HG03097 (cell line): ENCODE measurements around the gene ACOX1.

ENCODE experiments used
- ATAC-seq: cut with Tn5 transposase; IDR thresholded peaks from one replicate; pipeline ENCODE4 v1.9.1; 2021; ENCODE audit not compliant: unreplicated experiment, low FRiP score

The ACOX1 gene

DNA sequence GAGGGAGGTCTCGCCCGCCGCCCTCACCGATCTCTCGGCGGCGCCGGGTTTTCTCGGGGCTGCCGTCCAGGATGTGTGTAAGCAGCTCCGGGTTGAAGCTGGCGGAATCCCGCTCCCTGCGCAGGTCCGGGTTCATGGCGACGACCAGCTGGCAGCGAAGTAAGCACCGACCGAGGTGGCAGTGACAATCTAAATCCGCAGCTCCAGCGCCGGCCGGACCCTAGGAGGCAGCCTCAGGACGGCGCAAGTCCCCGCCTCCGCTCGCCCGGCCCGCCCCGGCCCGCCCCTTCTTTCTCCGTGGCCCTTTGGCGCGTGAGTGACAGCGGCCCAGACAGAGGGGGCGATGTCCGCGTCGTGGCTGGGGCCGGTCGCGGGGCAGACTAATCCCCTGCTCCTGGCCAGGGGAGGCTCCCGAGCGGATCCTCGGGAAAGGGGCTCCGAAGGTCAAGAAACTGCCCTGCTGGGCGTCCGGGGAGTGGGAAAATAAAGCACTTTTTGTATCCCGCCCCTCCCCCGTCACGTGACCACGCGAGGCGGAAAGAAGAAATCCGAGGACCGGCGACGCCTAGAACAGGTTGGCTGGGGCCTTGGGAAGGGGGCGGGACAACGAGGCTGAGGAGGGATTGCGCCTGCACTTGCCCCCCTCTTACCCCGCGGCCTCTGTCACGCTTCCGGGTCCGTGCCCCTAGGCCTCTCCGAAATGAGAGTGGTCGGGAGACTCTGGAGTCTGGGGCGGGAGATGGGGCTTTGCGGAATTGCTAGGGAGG lies at the start of gene ACOX1, which contains the start of gene TEN1:
ACOX1 (minus strand) TSS at position 229 of the 767 bp plus-strand sequence; CDS start at position 136, 93 bp downstream.
TEN1 (plus strand) TSS at position 303 of the 767 bp plus-strand sequence. CDS start 6,953 bp downstream, outside the sequence.
- ATAC-seq, result peak; percentile 87

DNA sequence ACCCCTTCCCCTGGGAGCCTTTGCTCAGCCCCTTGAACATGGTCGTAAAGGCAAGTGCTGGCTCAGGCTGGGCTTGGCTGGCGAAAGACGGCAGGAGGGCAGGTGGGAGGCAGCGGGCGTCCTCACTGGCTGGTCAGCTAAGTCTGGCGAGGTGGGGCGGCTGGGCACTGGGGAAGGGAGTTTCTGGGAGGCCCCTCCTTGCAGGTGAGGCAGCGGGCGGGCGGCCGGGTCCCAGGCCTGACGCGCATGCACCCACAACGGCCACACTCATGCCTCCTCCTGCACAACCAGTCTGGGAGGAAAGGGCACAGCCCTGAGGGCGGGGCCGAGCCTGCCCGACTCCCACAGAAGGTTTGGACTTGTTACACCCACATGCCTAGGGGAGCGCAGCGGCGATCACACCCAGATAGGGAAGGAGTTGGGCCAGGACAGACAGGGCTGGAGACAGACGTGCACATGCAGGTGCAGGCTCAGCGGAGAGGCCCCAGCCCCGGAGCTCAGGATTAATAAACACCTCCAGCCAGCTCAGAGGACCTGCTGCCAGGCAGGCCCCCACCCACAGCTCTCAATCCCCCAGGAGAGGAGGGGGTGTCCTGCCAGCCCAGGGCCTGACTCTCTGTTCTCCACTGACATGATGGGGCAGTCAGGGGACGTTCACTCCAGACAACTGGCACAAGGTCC lies 48.3 kb upstream of the ACOX1 start, which contains the start of gene EVPL:
EVPL (minus strand) TSS at position 148 of the 681 bp plus-strand sequence; CDS start at position 40, 108 bp downstream.
- ATAC-seq, result no peak

DNA sequence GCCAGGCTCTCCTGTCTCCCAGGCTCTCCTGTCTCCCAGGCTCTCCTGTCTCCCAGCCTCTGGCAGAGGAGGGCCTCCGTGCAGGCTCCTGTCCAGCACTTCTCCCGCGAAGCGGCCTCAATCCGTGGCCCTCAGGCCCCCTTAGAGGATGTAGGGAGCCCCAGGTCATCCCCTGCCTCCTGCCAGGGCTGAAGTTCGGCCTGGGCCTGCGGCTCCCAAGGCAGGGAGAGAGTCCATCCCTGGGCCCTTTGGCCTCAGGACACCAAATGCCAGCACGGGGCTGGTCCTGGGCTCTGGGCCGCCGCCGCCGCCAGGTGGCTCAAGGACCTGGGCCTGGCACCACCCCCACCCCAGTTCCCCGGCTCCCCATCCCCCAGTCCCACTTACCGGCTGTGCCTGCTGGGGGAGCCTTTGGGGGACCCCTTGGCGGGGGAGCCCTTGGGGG lies 47.8 kb upstream of the ACOX1 start:
- no peak for ATAC-seq

DNA sequence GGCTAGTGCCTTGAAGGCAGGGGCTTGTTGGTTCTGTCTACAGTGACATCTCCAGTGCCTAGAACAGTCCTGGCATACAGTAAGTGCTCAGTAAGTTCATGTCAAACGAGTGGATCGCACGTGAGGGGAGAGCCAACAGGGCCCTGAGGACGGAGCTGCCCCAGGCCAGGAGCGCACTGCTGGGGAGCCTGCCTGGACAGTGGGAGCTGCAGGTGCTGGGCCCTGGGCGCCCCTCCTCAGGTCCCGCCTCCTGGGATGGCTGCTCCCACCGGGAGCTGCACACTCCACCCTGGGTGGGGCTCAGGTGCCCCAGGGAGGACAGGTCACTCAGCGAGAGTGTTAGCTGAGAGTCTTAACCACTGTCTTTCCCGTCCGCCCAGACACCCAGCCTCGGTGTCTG lies 46.3 kb upstream of the ACOX1 start:
- ATAC-seq, result no peak

DNA sequence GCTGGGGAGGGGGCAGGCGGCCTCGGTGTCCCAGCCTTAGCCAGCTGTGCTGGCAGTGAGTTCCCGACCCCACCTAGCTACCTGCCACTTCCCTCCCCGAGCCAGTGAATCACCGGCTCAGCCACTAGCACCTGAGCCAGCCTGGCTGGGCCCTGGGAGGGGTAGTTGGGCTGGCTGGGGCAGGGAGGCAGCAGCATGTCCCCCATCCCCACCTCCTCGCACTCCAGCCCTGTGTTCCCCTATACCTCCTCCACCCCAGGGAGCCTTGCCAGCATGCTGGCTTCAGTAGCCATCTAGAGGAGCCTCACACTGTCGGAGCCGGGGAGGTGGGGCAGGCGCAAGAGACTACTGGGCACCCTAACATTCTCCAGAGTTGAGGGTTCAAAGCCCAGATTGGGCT lies 45.4 kb upstream of the ACOX1 start:
- no peak for ATAC-seq

DNA sequence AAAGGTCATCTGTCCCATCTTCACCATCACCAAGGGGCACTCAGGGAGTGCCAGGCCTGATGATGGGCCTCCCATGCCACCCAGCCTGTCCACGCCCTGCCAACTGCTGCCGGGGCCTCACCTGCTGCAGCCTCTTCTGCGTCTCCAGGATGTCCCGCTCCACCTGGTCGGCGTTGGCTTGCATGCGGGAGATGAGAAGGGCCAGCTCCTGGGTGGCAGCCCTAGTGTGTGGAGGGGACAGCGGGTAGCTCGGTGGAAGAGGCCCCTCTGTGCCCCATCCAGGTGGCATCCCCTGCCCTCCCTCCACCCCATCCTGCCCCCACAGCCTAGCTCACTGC lies 44.9 kb upstream of the ACOX1 start:
- no peak for ATAC-seq

DNA sequence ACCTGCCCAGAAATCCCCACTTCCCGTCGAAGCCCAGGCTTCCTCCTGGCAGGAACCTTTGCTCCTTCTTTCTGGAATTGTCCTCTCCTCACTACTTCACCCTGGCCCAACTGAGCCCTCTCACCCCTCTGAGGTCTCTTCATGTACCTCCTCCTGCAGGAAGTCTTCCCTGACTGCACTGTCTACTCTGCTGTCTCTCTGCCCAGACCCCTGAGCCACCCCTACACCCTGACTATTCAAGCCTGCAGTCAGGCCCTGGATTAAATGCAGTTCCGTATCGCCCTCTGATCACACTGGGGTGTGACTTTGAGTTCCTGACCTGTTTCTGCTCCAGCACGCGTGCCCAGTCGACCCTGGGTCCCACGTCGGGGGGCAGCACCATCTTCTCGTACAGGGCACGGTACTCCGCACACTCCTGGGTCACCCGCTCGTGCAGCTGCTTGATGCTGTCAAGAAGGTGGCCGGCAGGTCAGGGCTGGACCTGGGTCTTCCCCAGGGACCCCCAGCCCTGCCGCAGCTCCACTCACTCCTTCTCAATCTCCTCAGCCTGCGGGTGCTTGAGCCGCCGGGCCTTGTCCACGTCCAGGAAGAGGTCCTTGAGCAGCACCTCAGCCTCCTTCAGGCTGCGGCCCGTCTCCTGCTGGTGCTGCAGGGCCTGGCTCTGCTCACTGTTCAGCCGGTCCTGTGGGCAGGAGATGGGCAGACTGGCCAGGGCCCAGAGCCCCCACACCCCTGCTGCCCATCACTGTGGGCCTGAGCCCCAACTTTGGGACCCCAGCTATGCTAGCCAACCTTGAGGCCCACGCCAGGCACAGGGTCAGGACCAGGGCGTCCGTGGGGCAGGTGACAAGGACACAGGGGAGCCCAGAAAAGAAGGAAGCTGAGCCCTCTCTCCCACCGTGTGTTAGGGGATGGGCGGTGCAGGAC lies 44.3 kb upstream of the ACOX1 start:
- no peak for ATAC-seq

DNA sequence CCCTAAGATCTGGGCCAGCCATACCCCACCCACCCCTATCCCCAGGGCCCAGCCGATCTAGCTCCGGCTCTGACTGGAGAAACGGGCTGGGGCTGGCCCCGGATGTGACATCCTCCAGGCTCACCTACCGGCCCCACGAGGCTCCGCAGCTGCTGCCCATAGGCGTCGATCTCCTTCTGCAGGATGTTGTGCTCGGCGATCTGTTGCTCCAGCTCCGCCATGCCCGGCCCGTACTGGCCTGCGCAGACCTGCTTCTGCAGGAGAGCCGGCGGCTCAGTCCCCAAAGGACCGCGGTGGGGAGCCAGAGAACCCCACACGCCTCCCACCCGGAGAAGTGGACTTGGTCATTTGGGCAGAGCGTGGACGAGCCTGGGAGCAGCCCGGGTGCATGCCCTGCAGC lies 43.3 kb upstream of the ACOX1 start:
- no peak for ATAC-seq

DNA sequence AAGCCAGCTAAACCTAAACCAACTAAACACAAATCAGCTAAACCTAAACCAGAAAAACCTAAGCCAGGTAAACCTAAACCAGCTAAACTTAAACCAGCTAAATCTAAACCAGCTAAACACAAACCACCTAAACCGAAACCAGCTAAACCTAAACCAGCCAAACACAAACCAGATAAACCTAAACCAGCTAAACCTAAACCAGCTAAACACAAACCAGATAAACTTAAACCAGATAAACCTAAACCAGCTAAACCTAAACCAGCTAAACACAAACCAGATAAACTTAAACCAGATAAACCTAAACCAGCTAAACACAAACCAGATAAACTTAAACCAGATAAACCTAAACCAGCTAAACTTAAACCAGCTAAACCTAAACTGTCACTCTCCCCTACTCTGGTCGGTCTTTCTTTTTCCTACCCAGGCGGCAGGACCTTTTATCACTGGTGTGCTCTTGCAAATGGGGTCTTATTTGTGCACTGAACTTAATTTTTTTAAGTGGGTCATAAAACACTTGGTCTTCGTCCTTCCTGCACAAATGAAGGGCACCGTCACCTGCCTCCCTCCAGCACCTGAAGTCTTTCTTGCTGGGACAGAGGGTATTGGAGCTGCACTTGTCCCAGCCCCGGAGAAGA lies 41.0 kb upstream of the ACOX1 start:
- no peak for ATAC-seq

DNA sequence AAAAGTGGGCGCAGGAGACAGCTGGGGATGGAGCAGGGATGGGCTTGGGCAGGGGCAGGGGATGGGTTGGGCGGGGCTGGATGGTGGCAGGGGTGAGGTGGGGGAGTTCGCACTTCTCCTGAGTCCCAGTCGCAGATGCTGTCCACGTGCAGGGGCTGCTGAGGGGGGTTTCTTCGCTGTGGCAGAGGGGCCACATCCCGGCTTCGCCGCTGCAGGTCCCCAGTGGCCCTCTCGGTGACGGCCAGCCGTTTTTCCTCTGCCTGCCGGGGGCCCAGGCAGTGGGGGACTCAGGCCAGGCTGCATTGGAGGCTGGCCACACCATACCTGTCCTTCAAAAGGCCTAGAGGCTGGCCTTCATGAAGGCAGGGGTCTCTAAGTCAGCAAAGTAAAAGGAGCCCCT lies 39.8 kb upstream of the ACOX1 start:
- no peak for ATAC-seq

DNA sequence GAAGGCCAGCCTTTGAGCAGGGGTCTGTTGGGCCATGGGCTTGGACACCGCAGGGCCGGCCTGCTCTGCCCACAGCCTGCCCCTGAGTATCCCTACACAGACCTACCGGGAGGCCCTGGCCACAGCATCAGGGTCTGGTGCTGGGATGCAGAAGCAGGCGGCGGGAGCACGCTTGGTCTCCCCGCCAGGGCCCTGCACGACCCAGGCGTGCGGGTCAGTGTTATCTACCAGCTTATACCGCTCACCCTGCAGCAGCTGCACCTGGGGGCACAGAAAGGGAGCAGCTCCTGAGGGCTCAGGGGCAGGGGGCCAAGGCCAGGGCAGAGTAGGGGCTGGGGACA lies 39.3 kb upstream of the ACOX1 start:
- ATAC-seq, result no peak

DNA sequence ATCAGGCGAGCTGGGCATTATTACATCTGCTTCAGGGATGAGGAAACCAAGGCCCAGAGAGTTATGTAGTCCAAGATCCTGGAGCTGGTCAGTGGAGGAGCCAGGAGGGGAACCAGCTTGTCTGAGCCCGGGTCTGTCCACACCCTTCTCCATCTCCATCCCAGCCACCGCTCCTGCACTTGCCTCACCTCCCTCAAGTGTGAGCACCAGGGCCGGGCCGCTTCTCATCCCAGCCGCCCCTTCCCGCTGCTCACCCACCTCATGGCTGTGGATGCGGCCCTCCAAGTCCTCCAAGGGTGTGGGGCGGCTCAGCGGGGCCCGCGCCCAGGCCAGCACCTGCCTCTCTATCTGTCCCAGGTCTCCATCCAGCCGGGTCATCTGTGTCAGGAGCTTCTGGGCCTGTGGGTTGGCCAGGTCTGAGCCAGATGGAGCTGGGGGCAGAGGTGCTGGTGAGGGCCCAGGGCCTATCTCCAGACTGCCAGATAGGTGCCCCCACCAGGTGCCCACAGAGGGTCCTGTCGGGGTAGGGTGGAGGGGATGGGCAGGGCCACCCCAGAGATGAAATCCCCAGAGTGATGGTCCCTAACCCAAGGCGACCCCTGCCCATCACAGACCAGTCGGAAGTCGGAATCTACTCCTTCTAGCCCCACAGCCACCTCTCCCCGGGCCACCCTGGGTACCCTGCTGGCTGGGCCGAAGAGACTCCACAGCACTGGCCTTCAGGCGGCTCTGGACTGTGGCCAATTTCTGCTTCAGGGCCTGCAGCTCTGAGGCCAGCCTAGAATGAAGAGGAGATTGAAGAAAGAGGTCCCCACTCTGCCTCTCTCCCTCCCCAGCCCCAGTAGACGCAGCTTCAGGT lies 38.7 kb upstream of the ACOX1 start:
- ATAC-seq, result no peak

DNA sequence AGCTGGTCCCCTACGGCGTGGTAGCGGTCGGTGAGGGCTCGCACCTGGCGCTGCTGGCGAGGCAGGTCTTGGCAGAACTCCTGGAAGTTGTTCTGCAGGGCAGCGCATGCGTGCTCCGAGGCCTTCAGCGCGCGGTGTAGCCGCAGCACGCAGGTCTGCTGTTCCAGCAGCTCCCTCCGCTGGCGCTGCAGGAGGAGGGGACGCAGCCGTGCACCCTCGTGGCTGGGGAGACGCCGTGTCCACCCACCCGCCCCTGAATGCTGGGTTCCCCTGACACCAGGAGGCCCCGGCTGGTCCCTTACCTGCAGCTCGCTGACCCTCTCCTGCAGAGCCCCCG lies 35.9 kb upstream of the ACOX1 start:
- no peak for ATAC-seq

DNA sequence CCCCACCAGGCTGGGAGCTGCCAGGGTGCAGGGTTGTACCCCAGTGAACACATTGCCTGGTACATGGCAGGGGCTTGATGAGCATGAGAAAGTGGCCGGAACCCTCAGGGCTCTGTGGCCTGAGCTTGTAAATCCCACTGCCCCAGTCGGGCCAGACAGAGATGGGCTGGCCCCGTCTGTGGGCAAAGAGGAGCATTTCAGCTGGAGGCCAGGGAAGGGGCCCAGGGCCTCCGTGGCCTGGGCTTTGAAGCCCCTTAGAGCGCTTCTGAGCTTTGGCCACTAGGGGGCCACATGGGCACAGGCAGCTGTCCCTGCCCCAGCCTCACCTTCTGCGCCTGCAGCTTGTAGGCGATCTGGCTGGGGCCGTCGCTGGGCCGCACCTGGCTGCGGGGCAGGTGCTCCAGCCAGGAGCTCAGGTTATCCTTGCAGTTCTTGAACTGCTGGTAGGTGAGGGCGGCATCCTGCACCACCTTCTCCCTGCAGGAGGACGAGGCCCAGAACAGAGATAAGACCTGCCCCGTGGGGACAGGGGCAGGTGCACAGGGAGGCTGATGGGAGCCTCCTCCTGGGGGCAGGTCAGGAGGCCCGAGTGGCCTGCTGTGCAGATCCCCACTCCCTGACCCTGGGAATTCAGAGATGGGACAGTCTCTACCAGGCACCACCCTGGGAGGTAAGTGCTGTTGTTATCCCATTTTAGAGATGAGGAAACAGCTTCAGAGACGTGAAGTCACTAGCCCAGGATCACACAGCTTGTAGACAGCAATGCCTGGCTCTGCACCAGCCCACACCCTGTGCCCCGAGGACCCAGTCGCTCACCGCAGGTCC lies 35.3 kb upstream of the ACOX1 start:
- ATAC-seq, result no peak

DNA sequence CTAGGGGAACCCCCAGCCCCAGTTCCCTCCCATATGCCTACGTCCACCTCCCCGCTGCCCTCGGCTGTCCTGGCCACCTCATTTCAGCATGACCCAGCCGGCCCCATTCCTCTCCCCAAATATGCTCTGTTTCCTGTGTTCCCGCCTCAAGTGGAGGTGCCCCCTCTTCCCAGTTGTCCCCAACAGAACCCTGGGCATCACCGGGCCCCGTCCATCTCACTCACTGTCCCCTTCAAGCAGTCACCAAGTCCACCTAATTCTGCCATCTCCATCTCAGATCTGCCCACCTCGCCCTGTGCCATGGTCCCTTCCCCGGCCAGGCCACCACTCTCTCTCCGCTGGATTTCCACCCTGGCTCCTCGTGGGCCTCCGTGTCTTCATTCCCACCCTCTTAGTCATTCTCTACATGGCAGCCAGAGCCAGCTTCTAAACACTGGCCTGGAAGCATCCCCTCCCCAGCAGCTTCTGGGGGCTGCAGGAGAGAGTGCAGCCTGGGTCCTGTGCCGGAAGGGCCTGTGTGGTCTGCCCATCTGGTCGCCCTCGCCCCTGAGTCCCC lies 34.5 kb upstream of the ACOX1 start:
- no peak for ATAC-seq

DNA sequence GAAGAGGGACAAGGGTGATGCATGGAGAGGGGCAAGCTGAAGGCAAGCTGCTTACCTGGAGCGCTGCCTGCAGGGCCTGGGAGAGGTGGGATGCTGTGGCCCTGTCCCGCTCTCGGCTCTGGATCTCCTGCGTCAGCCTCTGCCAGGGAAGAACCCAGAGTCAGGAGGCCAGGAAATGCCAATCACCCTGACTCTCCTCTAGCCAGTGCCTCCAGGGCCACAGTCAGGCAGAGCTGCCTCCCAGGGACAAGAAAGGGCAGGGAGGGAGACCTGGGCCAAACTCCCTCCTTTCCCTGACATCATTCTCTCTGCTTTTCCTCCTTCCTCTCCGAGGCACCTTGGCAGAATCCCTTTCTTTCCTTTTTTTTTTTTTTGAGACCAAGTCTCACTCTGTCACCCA lies 33.0 kb upstream of the ACOX1 start:
- no peak for ATAC-seq

DNA sequence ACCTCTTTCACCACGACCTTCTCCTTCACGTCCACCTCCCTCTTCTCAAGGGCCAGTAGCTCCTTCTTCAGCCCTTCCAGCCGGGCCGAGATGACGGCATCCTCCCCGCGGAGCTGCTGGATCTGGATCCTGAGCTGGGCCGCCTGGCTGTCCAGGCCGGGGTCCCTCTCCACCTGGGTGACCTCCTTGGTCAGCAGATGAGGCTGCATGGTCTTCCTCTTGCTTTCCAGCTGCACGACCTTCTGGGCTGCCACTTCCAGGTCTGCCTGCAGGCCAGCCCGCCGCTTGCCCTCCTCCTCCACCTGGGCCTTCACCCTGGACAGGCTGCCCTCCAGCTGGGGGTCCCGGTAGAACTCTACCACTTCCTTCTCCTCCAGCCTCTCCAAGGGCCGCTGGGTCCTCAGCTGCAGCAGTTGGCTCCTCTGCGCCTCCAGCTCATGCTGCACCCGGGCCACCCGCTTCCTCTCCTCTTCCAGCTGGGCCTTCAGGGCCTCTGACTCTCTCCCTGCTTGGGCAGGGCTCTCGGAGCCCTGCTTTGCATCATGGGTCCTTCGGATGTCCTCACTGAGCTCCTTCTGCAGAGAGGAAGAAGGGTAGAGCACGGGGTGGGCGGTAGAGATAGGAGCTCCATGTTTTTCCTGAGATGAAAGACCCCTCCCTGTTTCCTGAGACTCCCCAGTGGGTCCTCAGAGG lies 31.1 kb upstream of the ACOX1 start:
- no peak for ATAC-seq

DNA sequence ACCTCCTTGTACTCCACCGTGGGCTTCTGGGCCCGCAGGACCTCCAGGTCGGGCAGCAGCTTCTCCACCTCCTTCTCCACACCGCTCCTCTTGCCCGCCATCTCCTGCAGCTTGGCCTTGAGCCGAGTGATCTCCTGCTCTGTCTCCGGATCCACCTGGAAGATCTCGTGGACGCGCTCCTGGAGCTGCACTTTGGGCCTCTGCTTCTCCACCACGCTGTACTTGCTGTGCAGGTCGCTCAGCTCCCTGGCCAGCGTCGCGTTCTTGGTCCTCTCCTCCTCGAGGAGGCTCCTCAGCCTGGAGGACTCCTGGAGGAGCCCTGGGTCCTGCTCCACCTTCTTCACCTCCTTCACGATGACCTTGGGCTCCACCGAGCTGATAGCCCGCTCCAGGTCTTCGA lies 30.5 kb upstream of the ACOX1 start:
- no peak for ATAC-seq
